Measurements from ENCODE around the gene TMEM272.

TMEM272 gene

GRCh38 chr13:51874651-51875050 is 29.7 kb upstream of the TMEM272 start:
- Histone ChIP-seq H3K4me1 (ENCODE audit: insufficient read depth, low read length) (no peaks in the 10 kb centered on the region), H3K4me3 (ENCODE audit: low read depth in 1 of 2, low read length in 2 of 2) (no peak overlapping the region), H3K27ac (ENCODE audit: low read length) (no peak overlapping the region), H3K27me3 (ENCODE audit: insufficient read depth, low read length, poor library complexity) (peaks cover 9% of the 10 kb centered on the region), H2AFZ (ENCODE audit: low read depth, low read length) (no peak overlapping the region), H3K4me2 (ENCODE audit: insufficient read depth, low read length) (no peak overlapping the region), H3K36me3 (ENCODE audit: insufficient read depth, low read length) (no peaks in the 10 kb centered on the region), H3K9ac (ENCODE audit: low read depth, low read length) (no peak overlapping the region), H3K79me2 (ENCODE audit: insufficient read depth, low read length) (no peaks in the 10 kb centered on the region), H3K9me3 (ENCODE audit: insufficient read depth, low read length, severe bottlenecking) (no peaks in the 10 kb centered on the region), H4K20me1 (ENCODE audit: insufficient read depth, low read length) (no peaks in the 10 kb centered on the region)
- no peak for ATAC-seq (ENCODE audit: insufficient read depth, low read depth)
- no peak for DNase-seq
- no peak for TF ChIP-seq CTCF (IDR thresholded peaks at IDR 0.05; ENCODE audit: borderline replicate concordance, extremely low read depth, low read length, poor library complexity, severe bottlenecking)
- TF ChIP-seq EZH2 (IDR thresholded peaks at IDR 0.05; ENCODE audit: borderline replicate concordance, low read depth, low read length, severe bottlenecking) = no peak

- no peak overlapping the region for H3K27ac ChIP-seq (ENCODE audit: low read length)
- H3K9me3 ChIP-seq (ENCODE audit: insufficient read depth, low read length, severe bottlenecking) = no peaks in the 10 kb centered on the region
- no peak overlapping the region for H3K4me3 ChIP-seq (ENCODE audit: low read depth in 1 of 2, low read length in 2 of 2)
- TF ChIP-seq CTCF (IDR thresholded peaks at IDR 0.05; ENCODE audit: borderline replicate concordance, extremely low read depth, low read length, poor library complexity, severe bottlenecking) (no peak), EZH2 (IDR thresholded peaks at IDR 0.05; ENCODE audit: borderline replicate concordance, low read depth, low read length, severe bottlenecking) (no peak)
- no peaks in the 10 kb centered on the region for H3K79me2 ChIP-seq (ENCODE audit: insufficient read depth, low read length)
- no peaks in the 10 kb centered on the region for H3K36me3 ChIP-seq (ENCODE audit: insufficient read depth, low read length)
- peak; percentile 69 for ATAC-seq (ENCODE audit: insufficient read depth, low read depth)
- H3K9ac ChIP-seq (ENCODE audit: low read depth, low read length) = no peak overlapping the region
- H3K4me2 ChIP-seq (ENCODE audit: insufficient read depth, low read length) = no peak overlapping the region
- H3K27me3 ChIP-seq (ENCODE audit: insufficient read depth, low read length, poor library complexity) = peaks cover 9% of the 10 kb centered on the region
- no peak overlapping the region for H2AFZ ChIP-seq (ENCODE audit: low read depth, low read length)
- DNase-seq = peak; percentile 30
- no peaks in the 10 kb centered on the region for H4K20me1 ChIP-seq (ENCODE audit: insufficient read depth, low read length)
- H3K4me1 ChIP-seq (ENCODE audit: insufficient read depth, low read length) = no peaks in the 10 kb centered on the region
Measured at GRCh38 chr13:51873837-51874236, 28.9 kb upstream of the TMEM272 start.

- Histone ChIP-seq H3K9me3 (ENCODE audit: insufficient read depth, low read length, severe bottlenecking) (no peaks in the 10 kb centered on the region), H3K27ac (ENCODE audit: low read length) (no peak overlapping the region), H3K9ac (ENCODE audit: low read depth, low read length) (no peak overlapping the region), H3K79me2 (ENCODE audit: insufficient read depth, low read length) (no peaks in the 10 kb centered on the region), H3K4me1 (ENCODE audit: insufficient read depth, low read length) (no peaks in the 10 kb centered on the region), H3K36me3 (ENCODE audit: insufficient read depth, low read length) (no peaks in the 10 kb centered on the region), H2AFZ (ENCODE audit: low read depth, low read length) (no peak overlapping the region), H3K4me2 (ENCODE audit: insufficient read depth, low read length) (no peak overlapping the region), H4K20me1 (ENCODE audit: insufficient read depth, low read length) (no peaks in the 10 kb centered on the region), H3K4me3 (ENCODE audit: low read depth in 1 of 2, low read length in 2 of 2) (no peak overlapping the region), H3K27me3 (ENCODE audit: insufficient read depth, low read length, poor library complexity) (peaks cover 9% of the 10 kb centered on the region)
- DNase-seq (no peak), ATAC-seq (ENCODE audit: insufficient read depth, low read depth) (no peak)
- no peak for TF ChIP-seq EZH2 (IDR thresholded peaks at IDR 0.05; ENCODE audit: borderline replicate concordance, low read depth, low read length, severe bottlenecking)
- TF ChIP-seq CTCF (IDR thresholded peaks at IDR 0.05; ENCODE audit: borderline replicate concordance, extremely low read depth, low read length, poor library complexity, severe bottlenecking) = no peak
Measured at GRCh38 chr13:51873117-51873798, 28.3 kb upstream of the TMEM272 start.
